HL-60 (cell line): ENCODE measurements around the gene DGKI.

Source experiments
- DNase-seq, 2 experiments: peaks; one replicate each; pipeline ENCODE4 v3.0.0-alpha.2; 2010 to 2020; ENCODE audit warnings: low read depth in 1 of 2, low spot score in 1 of 2
- H3K27ac ChIP-seq: fragments of 250-450 bp; sonication (Bioruptor Pico); replicated peaks from 2 replicates; pipeline ENCODE4 v1.5.1; 2020; ENCODE audit warnings: mild to moderate bottlenecking, moderate library complexity
- H3K27me3 ChIP-seq: fragments of 250-450 bp; sonication (Bioruptor Pico); 2 replicates; pipeline ENCODE4 v1.5.1; 2021; ENCODE audit warnings: mild to moderate bottlenecking, moderate library complexity; ENCODE audit not compliant: insufficient read depth, poor library complexity, severe bottlenecking
- H3K4me3 ChIP-seq: replicated peaks from 2 replicates; pipeline ENCODE4 v1.5.1; 2011; ENCODE audit warnings: mild to moderate bottlenecking, control low read depth, low read length; ENCODE audit not compliant: insufficient read depth
- GABPA ChIP-seq: IDR thresholded peaks from 2 replicates; pipeline ENCODE4 v1.6.1; 2012; ENCODE audit warnings: low read depth
- POLR2AphosphoS5 ChIP-seq: IDR thresholded peaks from 2 replicates; pipeline ENCODE4 v1.6.1; 2012; ENCODE audit warnings: low read depth
- SPI1 ChIP-seq: IDR thresholded peaks from 2 replicates; pipeline ENCODE4 v1.6.1; 2012; ENCODE audit warnings: low read depth, mild to moderate bottlenecking, borderline replicate concordance
- TF ChIP-seq, protein P1 (sequence below): IDR thresholded peaks from 2 replicates; pipeline ENCODE4 v1.6.1; 2012; ENCODE audit warnings: low read depth; ENCODE audit not compliant: insufficient replicate concordance
- TF ChIP-seq, protein P2 (sequence below): IDR thresholded peaks from one replicate; pipeline ENCODE4 v1.5.1; 2011; ENCODE audit warnings: low read length, control low read depth, inconsistent platforms; ENCODE audit not compliant: insufficient read depth

Gene DGKI

DNA sequence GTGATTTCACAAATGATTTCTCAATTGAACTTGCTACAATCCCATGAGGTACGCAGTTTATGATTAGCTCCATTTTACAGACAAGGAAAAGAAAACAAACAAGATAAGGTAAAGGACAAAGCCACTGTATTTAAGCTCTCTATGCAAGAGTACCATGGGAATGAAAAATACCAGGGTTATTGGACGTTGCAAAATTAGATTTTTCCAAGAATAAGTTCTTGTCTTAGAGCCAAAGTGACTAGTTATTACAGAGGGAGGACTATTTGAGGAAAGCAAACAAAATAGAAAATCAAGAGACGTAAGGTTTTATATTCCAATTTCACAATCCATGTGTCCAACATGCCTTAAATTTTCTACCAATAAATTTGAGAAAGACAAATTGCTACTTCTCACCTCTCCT, 405.3 kb downstream of the DGKI start:
- Histone ChIP-seq H3K27me3 (no peaks in the 10 kb centered on the region), H3K27ac (no peak overlapping the region), H3K4me3 (no peak overlapping the region)
- TF ChIP-seq GABPA (no peak), POLR2AphosphoS5 (no peak), SPI1 (no peak)
- TF ChIP-seq, protein P1, sequence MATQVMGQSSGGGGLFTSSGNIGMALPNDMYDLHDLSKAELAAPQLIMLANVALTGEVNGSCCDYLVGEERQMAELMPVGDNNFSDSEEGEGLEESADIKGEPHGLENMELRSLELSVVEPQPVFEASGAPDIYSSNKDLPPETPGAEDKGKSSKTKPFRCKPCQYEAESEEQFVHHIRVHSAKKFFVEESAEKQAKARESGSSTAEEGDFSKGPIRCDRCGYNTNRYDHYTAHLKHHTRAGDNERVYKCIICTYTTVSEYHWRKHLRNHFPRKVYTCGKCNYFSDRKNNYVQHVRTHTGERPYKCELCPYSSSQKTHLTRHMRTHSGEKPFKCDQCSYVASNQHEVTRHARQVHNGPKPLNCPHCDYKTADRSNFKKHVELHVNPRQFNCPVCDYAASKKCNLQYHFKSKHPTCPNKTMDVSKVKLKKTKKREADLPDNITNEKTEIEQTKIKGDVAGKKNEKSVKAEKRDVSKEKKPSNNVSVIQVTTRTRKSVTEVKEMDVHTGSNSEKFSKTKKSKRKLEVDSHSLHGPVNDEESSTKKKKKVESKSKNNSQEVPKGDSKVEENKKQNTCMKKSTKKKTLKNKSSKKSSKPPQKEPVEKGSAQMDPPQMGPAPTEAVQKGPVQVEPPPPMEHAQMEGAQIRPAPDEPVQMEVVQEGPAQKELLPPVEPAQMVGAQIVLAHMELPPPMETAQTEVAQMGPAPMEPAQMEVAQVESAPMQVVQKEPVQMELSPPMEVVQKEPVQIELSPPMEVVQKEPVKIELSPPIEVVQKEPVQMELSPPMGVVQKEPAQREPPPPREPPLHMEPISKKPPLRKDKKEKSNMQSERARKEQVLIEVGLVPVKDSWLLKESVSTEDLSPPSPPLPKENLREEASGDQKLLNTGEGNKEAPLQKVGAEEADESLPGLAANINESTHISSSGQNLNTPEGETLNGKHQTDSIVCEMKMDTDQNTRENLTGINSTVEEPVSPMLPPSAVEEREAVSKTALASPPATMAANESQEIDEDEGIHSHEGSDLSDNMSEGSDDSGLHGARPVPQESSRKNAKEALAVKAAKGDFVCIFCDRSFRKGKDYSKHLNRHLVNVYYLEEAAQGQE, result no peak
- TF ChIP-seq, protein P2, sequence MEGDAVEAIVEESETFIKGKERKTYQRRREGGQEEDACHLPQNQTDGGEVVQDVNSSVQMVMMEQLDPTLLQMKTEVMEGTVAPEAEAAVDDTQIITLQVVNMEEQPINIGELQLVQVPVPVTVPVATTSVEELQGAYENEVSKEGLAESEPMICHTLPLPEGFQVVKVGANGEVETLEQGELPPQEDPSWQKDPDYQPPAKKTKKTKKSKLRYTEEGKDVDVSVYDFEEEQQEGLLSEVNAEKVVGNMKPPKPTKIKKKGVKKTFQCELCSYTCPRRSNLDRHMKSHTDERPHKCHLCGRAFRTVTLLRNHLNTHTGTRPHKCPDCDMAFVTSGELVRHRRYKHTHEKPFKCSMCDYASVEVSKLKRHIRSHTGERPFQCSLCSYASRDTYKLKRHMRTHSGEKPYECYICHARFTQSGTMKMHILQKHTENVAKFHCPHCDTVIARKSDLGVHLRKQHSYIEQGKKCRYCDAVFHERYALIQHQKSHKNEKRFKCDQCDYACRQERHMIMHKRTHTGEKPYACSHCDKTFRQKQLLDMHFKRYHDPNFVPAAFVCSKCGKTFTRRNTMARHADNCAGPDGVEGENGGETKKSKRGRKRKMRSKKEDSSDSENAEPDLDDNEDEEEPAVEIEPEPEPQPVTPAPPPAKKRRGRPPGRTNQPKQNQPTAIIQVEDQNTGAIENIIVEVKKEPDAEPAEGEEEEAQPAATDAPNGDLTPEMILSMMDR, result no peak
- no peak for DNase-seq

DNA sequence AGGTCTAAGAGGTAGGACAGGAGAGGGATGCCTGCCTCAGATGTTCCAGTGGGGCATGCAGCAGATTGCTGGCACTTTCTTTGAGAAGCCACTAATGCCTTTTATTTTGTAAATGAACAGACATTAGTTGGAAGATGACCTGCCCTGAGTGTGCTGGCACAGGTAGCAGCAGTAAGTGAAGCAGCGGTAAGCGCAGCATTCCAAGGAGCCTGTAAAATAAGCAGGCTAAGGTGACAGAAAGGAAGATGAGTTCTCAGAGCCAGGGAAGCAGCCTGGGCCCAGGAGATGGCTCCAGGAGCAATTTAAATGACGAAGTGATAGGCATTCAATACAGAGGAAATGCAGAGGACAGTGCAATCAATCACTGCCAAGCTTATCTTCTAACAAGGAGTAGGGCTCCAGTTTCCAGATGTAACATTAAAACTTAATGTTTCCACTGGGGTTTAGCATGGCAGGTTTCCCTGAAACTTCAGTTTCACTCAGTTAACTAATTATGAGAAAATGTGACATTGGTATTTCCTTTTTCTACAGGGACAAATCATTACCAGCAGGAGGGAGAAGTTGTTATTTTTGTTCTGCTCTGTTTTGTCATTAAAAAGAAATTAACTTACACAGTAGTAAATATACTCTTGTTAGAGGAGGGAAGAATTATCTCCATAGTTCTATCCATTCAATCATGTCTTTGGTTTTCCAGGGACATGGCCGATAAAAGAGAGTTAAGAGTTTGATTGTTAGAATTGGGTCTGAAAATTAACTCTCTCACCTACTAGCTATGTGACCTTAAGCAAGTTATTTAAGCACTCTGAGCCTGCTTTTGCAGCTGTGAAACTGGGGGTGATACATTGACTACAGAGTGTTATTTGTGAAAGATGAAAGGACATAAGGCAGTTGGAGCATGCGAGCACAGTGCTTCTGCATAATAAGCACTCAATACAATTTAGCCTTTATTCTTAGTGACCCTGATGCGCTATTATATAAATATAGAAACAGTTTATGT, 406.6 kb downstream of the DGKI start:
- Histone ChIP-seq H3K4me3 (no peak overlapping the region), H3K27ac (no peak overlapping the region), H3K27me3 (no peaks in the 10 kb centered on the region)
- no peak for DNase-seq
- no peak for TF ChIP-seq POLR2AphosphoS5
- TF ChIP-seq GABPA, result no peak
- TF ChIP-seq, protein P1, result no peak
- TF ChIP-seq, protein P2, result no peak
- TF ChIP-seq SPI1, result no peak

DNA sequence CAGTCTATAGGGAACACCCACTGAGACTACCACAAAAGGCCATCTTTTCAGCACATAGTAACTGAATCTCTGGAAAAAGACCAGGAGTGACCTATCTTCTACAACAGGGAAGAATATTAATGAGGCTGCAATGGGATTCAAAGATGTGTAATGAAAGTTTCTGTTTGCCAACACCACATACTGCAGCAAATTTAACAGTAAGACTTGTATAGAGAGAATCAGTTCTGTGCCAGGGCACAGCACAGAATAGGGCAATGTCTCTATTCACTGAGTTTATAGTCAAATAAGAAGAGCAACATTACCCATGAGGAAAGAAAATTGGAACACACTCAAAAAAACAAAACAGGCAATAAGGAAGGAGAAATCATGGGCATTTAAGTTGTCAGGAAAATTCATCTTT, 411.8 kb downstream of the DGKI start:
- no peaks in the 10 kb centered on the region for H3K27me3 ChIP-seq
- H3K4me3 ChIP-seq, result no peak overlapping the region
- DNase-seq, result no peak
- TF ChIP-seq POLR2AphosphoS5 (no peak), SPI1 (no peak), GABPA (no peak)
- TF ChIP-seq, protein P1, result no peak
- TF ChIP-seq, protein P2, result no peak
- no peak overlapping the region for H3K27ac ChIP-seq
